GM21825 (cell line): ENCODE results near the gene NRP1.

ENCODE experiments used
- ATAC-seq: cut with Tn5 transposase; IDR thresholded peaks from one replicate; pipeline ENCODE4 v1.9.1; 2021; ENCODE audit warnings: mild to moderate bottlenecking, moderate library complexity; ENCODE audit not compliant: unreplicated experiment

The NRP1 gene

GRCh38 chr10:33267708-33268107, 66.8 kb downstream of the NRP1 start:
- no peak for ATAC-seq

- ATAC-seq, result no peak
Observed at GRCh38 chr10:33265621-33266020, 68.8 kb downstream of the NRP1 start.

GRCh38 chr10:33263453-33263852, 71.0 kb downstream of the NRP1 start:
- ATAC-seq, result no peak

GRCh38 chr10:33262871-33263270, 71.6 kb downstream of the NRP1 start:
- no peak for ATAC-seq

GRCh38 chr10:33260403-33261149, 73.9 kb downstream of the NRP1 start:
- ATAC-seq, result no peak

- no peak for ATAC-seq
Observed at GRCh38 chr10:33258967-33259366, 75.5 kb downstream of the NRP1 start.

- ATAC-seq, result no peak
Observed at GRCh38 chr10:33257439-33258080, 76.9 kb downstream of the NRP1 start.

GRCh38 chr10:33256458-33256857, 78.0 kb downstream of the NRP1 start:
- ATAC-seq, result no peak

GRCh38 chr10:33254556-33255160, 79.8 kb downstream of the NRP1 start:
- no peak for ATAC-seq

- no peak for ATAC-seq
Observed at GRCh38 chr10:33253411-33253810, 81.1 kb downstream of the NRP1 start.

- ATAC-seq, result no peak
Observed at GRCh38 chr10:33252794-33253203, 81.7 kb downstream of the NRP1 start.

- ATAC-seq, result no peak
Observed at GRCh38 chr10:33252324-33252723, 82.1 kb downstream of the NRP1 start.

GRCh38 chr10:33249659-33250345, 84.7 kb downstream of the NRP1 start:
- no peak for ATAC-seq

- ATAC-seq, result no peak
Observed at GRCh38 chr10:33249137-33249536, 85.3 kb downstream of the NRP1 start.

- peak; percentile 78 for ATAC-seq
Observed at GRCh38 chr10:33248638-33249037, 85.8 kb downstream of the NRP1 start.

- no peak for ATAC-seq
Observed at GRCh38 chr10:33247221-33247922, 87.1 kb downstream of the NRP1 start.

GRCh38 chr10:33245343-33245742, 89.1 kb downstream of the NRP1 start:
- ATAC-seq, result no peak

GRCh38 chr10:33244354-33244967, 90.0 kb downstream of the NRP1 start:
- ATAC-seq, result no peak

GRCh38 chr10:33243703-33244102, 90.8 kb downstream of the NRP1 start:
- ATAC-seq, result no peak

GRCh38 chr10:33242931-33243330, 91.5 kb downstream of the NRP1 start:
- ATAC-seq, result no peak

- no peak for ATAC-seq
Observed at GRCh38 chr10:33241351-33241750, 93.1 kb downstream of the NRP1 start.
